ENCODE results near the gene MYOF.

MYOF gene

GRCh38 chr10:93435621-93436397, 46.3 kb downstream of the MYOF start:
- TF ChIP-seq RARB (CRISPR knock-in tag; IDR thresholded peaks at IDR 0.05), result no peak
- 0 out of 2 replicates have a peak, but pooled peaks have one; percentile 39 for TF ChIP-seq CSDC2 (CRISPR knock-in tag; IDR thresholded peaks at IDR 0.05)
- TF ChIP-seq ZC3H10 (CRISPR knock-in tag; IDR thresholded peaks at IDR 0.05), result no peak
- TF ChIP-seq ZFP3 (CRISPR knock-in tag; IDR thresholded peaks at IDR 0.05), result no peak
- no peak for TF ChIP-seq BACH2 (CRISPR knock-in tag; IDR thresholded peaks at IDR 0.05; ENCODE audit: borderline replicate concordance)
- TF ChIP-seq TSHZ2 (CRISPR knock-in tag; IDR thresholded peaks at IDR 0.05), result no peak
- TF ChIP-seq ESRRG (CRISPR knock-in tag; IDR thresholded peaks at IDR 0.05), result no peak
- TF ChIP-seq ISL1 (CRISPR knock-in tag; IDR thresholded peaks at IDR 0.05), result no peak
- TF ChIP-seq ZNF8 (CRISPR knock-in tag; IDR thresholded peaks at IDR 0.05), result no peak
- ATAC-seq, result no peak

GRCh38 chr10:93434991-93435491, 47.1 kb downstream of the MYOF start:
- TF ChIP-seq BACH2 (CRISPR knock-in tag; IDR thresholded peaks at IDR 0.05; ENCODE audit: borderline replicate concordance), result no peak
- ATAC-seq, result no peak

GRCh38 chr10:93431361-93431760, 50.8 kb downstream of the MYOF start:
- TF ChIP-seq GLIS3 (CRISPR knock-in tag; IDR thresholded peaks at IDR 0.05) (no peak), ZFP3 (CRISPR knock-in tag; IDR thresholded peaks at IDR 0.05) (no peak), TCF4 (CRISPR knock-in tag; IDR thresholded peaks at IDR 0.05; ENCODE audit: borderline replicate concordance) (no peak), POU6F1 (CRISPR knock-in tag; IDR thresholded peaks at IDR 0.05; ENCODE audit: borderline replicate concordance, low read depth) (no peak), CSRNP3 (CRISPR knock-in tag; IDR thresholded peaks at IDR 0.05) (no peak)
- no peak for ATAC-seq

GRCh38 chr10:93425861-93426260, 56.3 kb downstream of the MYOF start:
- ATAC-seq, result no peak

More at GRCh38 chr10:93425861-93426260, 56.3 kb downstream of the MYOF start:
- TF ChIP-seq PATZ1 (CRISPR knock-in tag; IDR thresholded peaks at IDR 0.05; ENCODE audit: borderline replicate concordance) (no peak), ZNF565 (CRISPR knock-in tag; conservative IDR thresholded peaks at IDR 0.05; ENCODE audit: low read depth) (no peak), ESRRG (CRISPR knock-in tag; IDR thresholded peaks at IDR 0.05) (no peak), POU6F1 (CRISPR knock-in tag; IDR thresholded peaks at IDR 0.05; ENCODE audit: borderline replicate concordance, low read depth) (no peak), OSR1 (CRISPR knock-in tag; IDR thresholded peaks at IDR 0.05) (no peak), CSRNP3 (CRISPR knock-in tag; IDR thresholded peaks at IDR 0.05) (no peak), TSHZ2 (CRISPR knock-in tag; IDR thresholded peaks at IDR 0.05) (no peak), CSDC2 (CRISPR knock-in tag; IDR thresholded peaks at IDR 0.05) (no peak), RARB (CRISPR knock-in tag; IDR thresholded peaks at IDR 0.05) (no peak)

Measured in SK-N-SH treated with all-trans-retinoic acid at 6 μM for 48 hours (cell line).